PC-9 (cell line): ENCODE data around the gene HTT.

Source experiments
- CTCF ChIP-seq: fragments of 200-600 bp; sonication (generic); conservative IDR thresholded peaks from 2 replicates; pipeline ENCODE4 v1.6.1; 2017; ENCODE audit warnings: mixed run types, antibody characterized with exemption, mild to moderate bottlenecking, moderate library complexity
- EZH2 ChIP-seq: fragments of 200-600 bp; sonication (generic); IDR thresholded peaks from 2 replicates; pipeline ENCODE4 v1.8.0; 2017; ENCODE audit warnings: antibody characterized with exemption, low read depth

GRCh38 chr4:3266076-3266475 is 191.6 kb downstream of the HTT start:
- TF ChIP-seq CTCF = no peak
- no peak for TF ChIP-seq EZH2
